ENCODE measurements around the gene MCUR1.
"Not testable (repeated sequence)": the region's sequence is repeated elsewhere in the genome, so short reads cannot be mapped to it uniquely, and the experiment has no call there.

Gene MCUR1

GRCh38 chr6:13851803-13852202 is 37.4 kb upstream of the MCUR1 start:
- no peak for DNase-seq (ENCODE audit: low read depth)
- TF ChIP-seq, protein P1, sequence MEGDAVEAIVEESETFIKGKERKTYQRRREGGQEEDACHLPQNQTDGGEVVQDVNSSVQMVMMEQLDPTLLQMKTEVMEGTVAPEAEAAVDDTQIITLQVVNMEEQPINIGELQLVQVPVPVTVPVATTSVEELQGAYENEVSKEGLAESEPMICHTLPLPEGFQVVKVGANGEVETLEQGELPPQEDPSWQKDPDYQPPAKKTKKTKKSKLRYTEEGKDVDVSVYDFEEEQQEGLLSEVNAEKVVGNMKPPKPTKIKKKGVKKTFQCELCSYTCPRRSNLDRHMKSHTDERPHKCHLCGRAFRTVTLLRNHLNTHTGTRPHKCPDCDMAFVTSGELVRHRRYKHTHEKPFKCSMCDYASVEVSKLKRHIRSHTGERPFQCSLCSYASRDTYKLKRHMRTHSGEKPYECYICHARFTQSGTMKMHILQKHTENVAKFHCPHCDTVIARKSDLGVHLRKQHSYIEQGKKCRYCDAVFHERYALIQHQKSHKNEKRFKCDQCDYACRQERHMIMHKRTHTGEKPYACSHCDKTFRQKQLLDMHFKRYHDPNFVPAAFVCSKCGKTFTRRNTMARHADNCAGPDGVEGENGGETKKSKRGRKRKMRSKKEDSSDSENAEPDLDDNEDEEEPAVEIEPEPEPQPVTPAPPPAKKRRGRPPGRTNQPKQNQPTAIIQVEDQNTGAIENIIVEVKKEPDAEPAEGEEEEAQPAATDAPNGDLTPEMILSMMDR (conservative IDR thresholded peaks at IDR 0.05; ENCODE audit: low read length): no peak
- H3K4me3 ChIP-seq (ENCODE audit: low read length): no peak overlapping the region

- no peak overlapping the region for H3K4me3 ChIP-seq (ENCODE audit: low read length)
- TF ChIP-seq, protein P1 (conservative IDR thresholded peaks at IDR 0.05; ENCODE audit: low read length): no peak
These were observed 37.0 kb upstream of the MCUR1 start for GRCh38 chr6:13851330-13851729.

GRCh38 chr6:13850690-13851089 is 36.3 kb upstream of the MCUR1 start:
- not testable (repeated sequence) for DNase-seq (ENCODE audit: low read depth); H3K4me3 ChIP-seq (ENCODE audit: low read length)

More at GRCh38 chr6:13851330-13851729, 37.0 kb upstream of the MCUR1 start:
- no peak for DNase-seq (ENCODE audit: low read depth)

DNA sequence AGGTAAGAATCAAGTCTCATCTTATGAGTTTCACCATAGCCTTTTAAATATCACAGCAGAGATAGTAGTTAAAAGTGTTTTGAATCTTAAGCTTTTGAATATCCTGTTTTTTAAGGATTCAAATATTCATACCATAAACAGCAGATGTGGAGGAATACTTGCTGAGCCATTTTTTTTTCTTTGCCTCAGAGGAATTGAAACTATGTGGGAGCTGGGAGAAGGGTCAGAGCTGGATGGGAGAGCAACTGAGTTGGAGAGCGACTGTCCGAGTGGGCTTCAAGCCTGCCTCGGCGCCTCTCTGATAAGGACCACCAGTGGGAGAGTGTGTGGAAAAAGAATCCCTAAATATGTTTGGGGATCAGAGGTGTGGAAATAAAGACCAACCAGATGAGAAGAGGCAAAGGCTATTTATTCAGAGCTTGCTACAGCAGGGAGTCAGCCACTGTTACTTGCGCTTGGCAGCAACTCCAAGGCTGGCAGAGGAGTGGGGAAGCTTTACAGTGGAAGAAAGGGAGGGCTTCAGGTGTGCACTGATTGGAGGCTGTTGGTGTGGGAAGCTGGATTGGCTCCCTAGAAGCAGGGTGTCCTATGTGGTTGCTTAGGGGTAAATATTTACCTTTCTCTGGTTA is 34.3 kb upstream of the MCUR1 start:
- DNase-seq (ENCODE audit: low read depth): no peak
- no peak overlapping the region for H3K4me3 ChIP-seq (ENCODE audit: low read length)
- TF ChIP-seq, protein P1 (conservative IDR thresholded peaks at IDR 0.05; ENCODE audit: low read length): no peak

DNA sequence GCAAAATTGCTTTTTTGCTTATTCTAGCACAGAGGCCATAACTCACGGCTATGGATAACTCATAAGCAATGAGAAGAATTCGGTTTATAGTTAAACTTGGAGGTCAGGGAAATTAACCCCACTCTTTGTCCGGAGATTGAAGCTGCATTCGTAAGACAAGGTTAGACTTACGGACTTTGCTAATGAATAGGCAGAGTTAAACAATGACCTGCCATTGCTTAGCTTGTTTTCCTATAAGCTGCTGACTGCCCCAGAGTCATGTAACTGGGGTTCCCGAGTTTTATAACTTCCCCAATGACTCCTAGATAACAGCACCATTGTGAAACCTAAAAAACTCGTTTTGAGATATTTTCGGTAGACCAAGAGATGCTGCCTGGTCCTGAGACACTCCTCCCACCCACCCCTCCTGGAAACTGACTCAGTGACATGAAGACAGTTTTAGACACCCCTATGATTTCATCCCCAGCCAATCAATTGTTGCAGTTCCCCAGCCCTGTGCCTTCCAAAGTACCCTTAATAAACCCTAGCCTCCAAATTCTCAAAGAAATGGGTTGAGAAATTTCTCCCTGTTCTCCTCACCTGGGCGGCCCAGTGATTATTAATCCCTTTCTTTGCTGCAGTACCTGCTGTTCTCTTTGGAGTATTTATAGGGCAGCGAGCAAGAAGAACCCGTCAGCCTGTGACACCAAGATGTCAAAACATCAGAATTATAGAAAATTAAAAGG is 33.1 kb upstream of the MCUR1 start:
- no peak for DNase-seq (ENCODE audit: low read depth)
- TF ChIP-seq, protein P1 (conservative IDR thresholded peaks at IDR 0.05; ENCODE audit: low read length): no peak
- H3K4me3 ChIP-seq (ENCODE audit: low read length): no peak overlapping the region

DNA sequence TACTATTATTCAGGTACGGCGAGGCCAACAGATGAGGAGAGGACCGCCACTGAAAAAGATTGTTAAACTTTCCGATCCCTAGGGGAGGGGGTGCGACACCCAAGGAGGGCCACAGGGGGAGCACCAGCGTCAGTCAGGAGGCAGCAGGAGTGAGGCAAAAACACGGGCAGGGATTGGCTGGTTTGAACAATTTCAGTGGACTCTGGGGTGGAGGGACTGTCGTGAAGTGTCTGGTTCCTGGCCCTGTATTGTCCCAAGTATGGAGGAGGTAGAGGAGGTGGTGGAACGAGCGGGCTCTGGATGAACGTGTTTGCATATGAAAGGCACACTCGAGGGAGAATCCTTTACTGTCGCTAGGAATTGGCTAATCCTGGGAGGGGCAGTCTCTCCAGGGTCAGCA is 32.5 kb upstream of the MCUR1 start:
- TF ChIP-seq, protein P1 (conservative IDR thresholded peaks at IDR 0.05; ENCODE audit: low read length): no peak
- H3K4me3 ChIP-seq (ENCODE audit: low read length): no peak overlapping the region
- DNase-seq (ENCODE audit: low read depth): no peak

- TF ChIP-seq, protein P1 (conservative IDR thresholded peaks at IDR 0.05; ENCODE audit: low read length): no peak
These were observed 27.6 kb upstream of the MCUR1 start for GRCh38 chr6:13841936-13842335.

More at GRCh38 chr6:13841936-13842335, 27.6 kb upstream of the MCUR1 start:
- H3K4me3 ChIP-seq (ENCODE audit: low read length): no peak overlapping the region
- no peak for DNase-seq (ENCODE audit: low read depth)
